Activated B cell treated with CpG ODN at 0.5 μM for 24 hours (primary cell): ENCODE data around the gene IARS2. TPM values are rescaled to one million over a fixed set of nuclear protein-coding genes. Genes with fewer than 3 reads are reported as not detected.

Experiments used
- ATAC-seq: fragments of 200-7000 bp; cut with Tn5 transposase; one replicate; pipeline ENCODE4 v1.10.0; 2021; ENCODE audit warnings: low read depth, mild to moderate bottlenecking, moderate library complexity
- CTCF ChIA-PET: fragments of 350-600 bp; sonication (Branson Sonifier 250); formaldehyde crosslinking; loops from one replicate; lab custom pipeline; 2021; ENCODE audit warnings: antibody characterized with exemption; lab: Charles Lee
- POLR2A ChIA-PET: fragments of 350-600 bp; sonication (Branson Sonifier 250); formaldehyde crosslinking; loops from one replicate; lab custom pipeline; 2021; ENCODE audit warnings: antibody characterized with exemption; lab: Charles Lee
- DNase-seq: peaks from one replicate; pipeline ENCODE4 v3.0.0; 2022
- H3K27ac Mint-ChIP-seq: one replicate; pipeline ENCODE4 v1.8.0; 2020; ENCODE audit warnings: mixed read lengths
- H3K27me3 Mint-ChIP-seq: one replicate; pipeline ENCODE4 v1.8.0; 2021; ENCODE audit warnings: mixed read lengths
- H3K36me3 Mint-ChIP-seq: one replicate; pipeline ENCODE4 v1.8.0; 2021; ENCODE audit warnings: low read depth, mixed read lengths
- H3K4me1 Mint-ChIP-seq: one replicate; pipeline ENCODE4 v1.8.0; 2021; ENCODE audit warnings: mixed read lengths
- H3K4me3 Mint-ChIP-seq: one replicate; pipeline ENCODE4 v1.8.0; 2020; ENCODE audit warnings: mild to moderate bottlenecking, mixed read lengths
- H3K9me3 Mint-ChIP-seq: one replicate; pipeline ENCODE4 v1.8.0; 2020; ENCODE audit warnings: mixed read lengths
- CTCF ChIP-seq: fragments of 200-600 bp; IDR thresholded peaks from one replicate; pipeline ENCODE4 v1.8.0; 2022; ENCODE audit warnings: antibody characterized with exemption, mild to moderate bottlenecking
- intact Hi-C: fragments of 100-400 bp; cut with micrococcal nuclease; formaldehyde crosslinking; loops from one replicate; pipeline ENCODE4 v1.15.1; 2024
- total RNA-seq: library from RNA; stranded (reverse); gene quantifications from 2 replicates; pipeline ENCODE4 v1.2.3, GENCODE V29; 2022

IARS2 gene
- total RNA-seq, 1 donor from 2014 or later: 41.9 TPM

- DNase-seq: no peak
- POLR2A ChIA-PET: no interaction called here
- intact Hi-C loops: no loop called here
- ATAC-seq: no peak
- TF ChIP-seq CTCF: no peak
- Mint-ChIP-seq H3K4me1 (no peaks in the 10 kb centered on the region), H3K36me3 (peaks cover 62% of the 10 kb centered on the region), H3K9me3 (peaks cover 7% of the 10 kb centered on the region), H3K27me3 (no peaks in the 10 kb centered on the region), H3K27ac (no peak overlapping the region), H3K4me3 (no peak overlapping the region)
- CTCF ChIA-PET: no interaction called here
Measured at GRCh38 chr1:220127076-220127475, 33.1 kb downstream of the IARS2 start.

- CTCF ChIA-PET: no interaction called here
- no peaks in the 10 kb centered on the region for H3K27me3 Mint-ChIP-seq
- no peak overlapping the region for H3K27ac Mint-ChIP-seq
- no peaks in the 10 kb centered on the region for H3K4me1 Mint-ChIP-seq
- peaks cover 70% of the 10 kb centered on the region for H3K36me3 Mint-ChIP-seq
- TF ChIP-seq CTCF: no peak
- H3K4me3 Mint-ChIP-seq: no peak overlapping the region
- DNase-seq (no peak), ATAC-seq (no peak)
- intact Hi-C loops: no loop called here
- H3K9me3 Mint-ChIP-seq: peaks cover 7% of the 10 kb centered on the region
- POLR2A ChIA-PET: no interaction called here
Measured at GRCh38 chr1:220129479-220130210, 35.7 kb downstream of the IARS2 start.

GRCh38 chr1:220135755-220136154, 41.8 kb downstream of the IARS2 start:
- Mint-ChIP-seq H3K36me3 (peaks cover 71% of the 10 kb centered on the region), H3K9me3 (no peaks in the 10 kb centered on the region), H3K27me3 (no peaks in the 10 kb centered on the region), H3K27ac (no peak overlapping the region), H3K4me1 (peaks cover 4% of the 10 kb centered on the region), H3K4me3 (no peak overlapping the region)
- intact Hi-C loops: no loop called here
- DNase-seq (no peak), ATAC-seq (no peak)
- CTCF ChIA-PET: interaction anchor here (0.6 kb wide), 1 partner anchor 24 kb away, joined by 3 read pairs; no protein-coding TSS in a partner anchor
- no peak for TF ChIP-seq CTCF
- POLR2A ChIA-PET: no interaction called here

GRCh38 chr1:220137019-220137786, 43.3 kb downstream of the IARS2 start:
- no peaks in the 10 kb centered on the region for H3K9me3 Mint-ChIP-seq
- intact Hi-C loops: no loop called here
- peaks cover 4% of the 10 kb centered on the region for H3K4me1 Mint-ChIP-seq
- H3K27ac Mint-ChIP-seq: no peak overlapping the region
- no peak overlapping the region for H3K4me3 Mint-ChIP-seq
- DNase-seq (no peak), ATAC-seq (no peak)
- H3K27me3 Mint-ChIP-seq: no peaks in the 10 kb centered on the region
- H3K36me3 Mint-ChIP-seq: peaks cover 79% of the 10 kb centered on the region
- TF ChIP-seq CTCF: no peak
- POLR2A ChIA-PET: interaction anchor here (0.7 kb wide), 1 partner anchor 139 kb away, joined by 9 read pairs; no protein-coding TSS in a partner anchor
- CTCF ChIA-PET: no interaction called here

GRCh38 chr1:220139966-220140365, 46.0 kb downstream of the IARS2 start:
- POLR2A ChIA-PET: no interaction called here

More at GRCh38 chr1:220139966-220140365, 46.0 kb downstream of the IARS2 start:
- ATAC-seq (no peak), DNase-seq (no peak)
- no peaks in the 10 kb centered on the region for H3K27me3 Mint-ChIP-seq
- H3K4me1 Mint-ChIP-seq: peaks cover 4% of the 10 kb centered on the region
- H3K27ac Mint-ChIP-seq: no peak overlapping the region
- TF ChIP-seq CTCF: no peak
- intact Hi-C loops: no loop called here
- CTCF ChIA-PET: no interaction called here
- H3K4me3 Mint-ChIP-seq: no peak overlapping the region
- H3K36me3 Mint-ChIP-seq: peaks cover 75% of the 10 kb centered on the region
- no peaks in the 10 kb centered on the region for H3K9me3 Mint-ChIP-seq
